Body of pancreas (tissue), 4 donors: ENCODE results near the gene EPHB1. TPM values are rescaled to one million over a fixed set of nuclear protein-coding genes. Genes with fewer than 3 reads are reported as not detected.

Source experiments
- ATAC-seq: fragments of 150-250 bp; one replicate; pipeline ENCODE4 v1.9.1; 2016
- DNase-seq, 4 donors: peaks; one replicate each; pipeline ENCODE4 v3.0.0-alpha.2; 2019
- H3K27ac ChIP-seq, 4 donors: fragments of 200-600 bp; sonication (generic); 1 replicate in 3 of 4; 2 replicates in 1 of 4; pipeline versions ENCODE4 v1.5.1 to v1.6.1; 2016 to 2019; ENCODE audit warnings: mild to moderate bottlenecking in 1 of 4, mixed read lengths in 1 of 4, moderate library complexity in 1 of 4
- H3K27me3 ChIP-seq, 2 donors: fragments of 200-600 bp; sonication (generic); one replicate each; pipeline ENCODE4 v1.6.0; 2016; ENCODE audit warnings: mild to moderate bottlenecking in 1 of 2
- H3K36me3 ChIP-seq, 2 donors: fragments of 200-600 bp; sonication (generic); replicated peaks in 1 of 2; 2 replicates each; pipeline ENCODE4 v1.5.1; 2016; ENCODE audit warnings: low read depth in 2 of 2; ENCODE audit not compliant: insufficient read depth in 1 of 2
- H3K4me1 ChIP-seq: fragments of 200-600 bp; sonication (generic); one replicate; pipeline ENCODE4 v1.6.0; 2016
- H3K4me3 ChIP-seq, 2 donors: fragments of 200-600 bp; sonication (generic); 1 replicate in 1 of 2; 2 replicates in 1 of 2; pipeline ENCODE4 v1.5.1; 2016 to 2019
- H3K9me3 ChIP-seq, 3 donors: fragments of 200-600 bp; sonication (generic); 1 replicate in 2 of 3; 2 replicates in 1 of 3; pipeline ENCODE4 v1.5.1; 2016
- CTCF ChIP-seq, 7 experiments: fragments of 450-650 bp in 4 of 7; fragments of 200-600 bp in 3 of 7; sonication (generic) in 3 of 7; IDR thresholded peaks; one replicate each; pipeline ENCODE4 v1.5.1; 2016 to 2019; ENCODE audit warnings: antibody characterized with exemption in 7 of 7
- POLR2A ChIP-seq, 3 donors: fragments of 450-650 bp; IDR thresholded peaks; one replicate each; pipeline ENCODE4 v1.6.1; 2016; ENCODE audit warnings: antibody characterized with exemption in 3 of 3, mild to moderate bottlenecking in 2 of 3
- WGBS, 2 donors: methylation state at CpG; one replicate each; pipeline ENCODE4 v1.1.5; 2017; 5-methylcytosine and 5-hydroxymethylcytosine counted together
- intact Hi-C: fragments of 100-400 bp; cut with DNase I; formaldehyde crosslinking; loops from one replicate; pipeline ENCODE4 v1.15.1; 2023
- total RNA-seq, 2 donors: library from RNA; depleted of rRNA; stranded (reverse); fragments of >200 nt; gene quantifications; one replicate each; pipeline ENCODE4 v1.1.0, GENCODE V29; 2016

Gene EPHB1
- total RNA-seq, 2 donors from 2014 or later: 1.3 TPM; not detected in 1

DNA sequence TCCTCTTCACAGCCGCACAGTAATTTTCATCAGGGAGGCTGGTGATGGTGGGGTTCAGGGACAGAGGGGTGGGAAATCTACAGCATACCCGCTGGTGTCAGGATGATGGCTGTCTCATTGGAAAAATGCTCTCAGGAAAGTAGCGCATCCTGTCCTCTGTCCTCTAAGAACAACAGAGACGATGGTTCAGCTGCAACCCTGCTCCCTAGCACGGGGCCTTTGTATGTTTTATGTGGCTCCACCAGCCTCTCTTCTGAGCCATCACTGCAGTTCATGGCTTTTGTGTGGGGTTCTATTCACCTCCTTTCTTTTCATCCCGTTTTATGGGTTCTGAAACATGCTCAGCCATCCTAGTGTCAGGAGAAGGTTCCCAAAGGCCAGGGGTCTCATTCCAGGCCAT is 68.9 kb downstream of the EPHB1 start:
- H3K27me3 ChIP-seq: no peaks in the 10 kb centered on the region
- H3K9me3 ChIP-seq: no peaks in the 10 kb centered on the region
- no peak overlapping the region for H3K4me3 ChIP-seq
- H3K27ac ChIP-seq: no peak overlapping the region
- WGBS, 2 donors: 60 to 70% methylated on average over 6 of the region's 6 CpGs
- ATAC-seq (no peak), DNase-seq (no peak)
- TF ChIP-seq CTCF (IDR thresholded peaks at IDR 0.05) (no peak), POLR2A (IDR thresholded peaks at IDR 0.05) (no peak)
- no peaks in the 10 kb centered on the region for H3K36me3 ChIP-seq
- intact Hi-C loops: no loop called here
- no peaks in the 10 kb centered on the region for H3K4me1 ChIP-seq

DNA sequence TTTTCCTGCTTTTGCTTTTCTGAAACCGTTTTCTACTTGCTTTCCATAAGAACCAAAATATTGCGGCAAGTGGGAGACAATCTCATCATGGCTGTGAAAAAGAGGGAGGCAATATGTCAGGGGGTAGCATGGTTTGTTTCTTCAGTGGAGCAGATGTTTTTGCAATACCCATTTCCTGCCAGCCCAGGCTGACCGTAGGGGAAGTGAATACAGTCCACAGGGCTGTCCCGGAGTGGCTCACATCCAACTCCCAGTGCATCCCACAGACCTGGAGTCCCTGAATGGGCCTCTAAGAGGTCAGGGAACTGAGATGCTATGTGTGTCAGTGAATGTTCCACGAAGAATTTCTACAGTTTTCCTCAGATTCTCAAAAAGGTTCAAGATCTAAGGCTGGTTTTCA is 69.6 kb downstream of the EPHB1 start:
- no peaks in the 10 kb centered on the region for H3K4me1 ChIP-seq
- intact Hi-C loops: no loop called here
- H3K27me3 ChIP-seq: no peaks in the 10 kb centered on the region
- ATAC-seq: no peak
- TF ChIP-seq POLR2A (IDR thresholded peaks at IDR 0.05) (no peak), CTCF (IDR thresholded peaks at IDR 0.05) (no peak)
- H3K4me3 ChIP-seq: no peak overlapping the region
- DNase-seq: peak in 1 of 4 donors; percentile 15
- H3K36me3 ChIP-seq: no peaks in the 10 kb centered on the region
- no peaks in the 10 kb centered on the region for H3K9me3 ChIP-seq
- no peak overlapping the region for H3K27ac ChIP-seq
- 45 to 56% methylated on average over 5 of the region's 5 CpGs for WGBS, 2 donors

- intact Hi-C loops: no loop called here
- WGBS, 2 donors: 92 to 100% methylated on average over 1 of the region's 1 CpG
- Histone ChIP-seq H3K36me3 (no peaks in the 10 kb centered on the region), H3K27ac (no peak overlapping the region), H3K27me3 (no peaks in the 10 kb centered on the region), H3K4me3 (no peak overlapping the region), H3K9me3 (no peaks in the 10 kb centered on the region), H3K4me1 (no peaks in the 10 kb centered on the region)
- TF ChIP-seq CTCF (IDR thresholded peaks at IDR 0.05): no peak
- TF ChIP-seq POLR2A (IDR thresholded peaks at IDR 0.05): no peak
- ATAC-seq (no peak), DNase-seq (no peak)
These were observed 72.2 kb downstream of the EPHB1 start for GRCh38 chr3:134867277-134867676.

DNA sequence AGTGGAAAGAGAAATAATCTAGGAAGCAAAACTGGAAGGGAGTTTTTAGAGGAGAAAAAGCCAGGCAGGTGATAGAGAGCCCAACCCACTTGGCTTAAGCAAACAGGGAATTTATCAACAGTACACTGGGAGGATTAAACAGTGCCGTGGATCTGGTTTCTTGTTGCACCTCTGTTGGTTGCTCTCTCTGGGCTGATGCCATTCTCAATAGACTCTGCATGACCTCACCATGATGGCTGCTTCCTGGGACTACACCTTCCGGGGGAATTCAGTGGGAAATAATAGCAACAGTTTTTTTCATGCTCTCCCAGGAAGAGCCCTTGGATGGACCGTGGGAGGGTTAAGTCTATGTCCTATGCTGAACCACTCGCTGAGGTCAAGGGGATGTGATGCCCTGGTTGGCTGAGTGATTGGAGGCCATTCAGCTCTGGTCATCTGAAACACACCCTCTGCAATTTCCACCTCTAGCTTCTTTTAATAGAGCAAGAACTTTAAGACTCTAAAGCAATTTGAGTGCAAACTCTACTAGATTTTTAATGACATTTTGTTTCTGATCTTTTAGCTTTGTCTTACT is 74.2 kb downstream of the EPHB1 start:
- Histone ChIP-seq H3K27me3 (no peaks in the 10 kb centered on the region), H3K27ac (no peak overlapping the region), H3K4me1 (no peaks in the 10 kb centered on the region), H3K36me3 (no peaks in the 10 kb centered on the region), H3K4me3 (no peak overlapping the region), H3K9me3 (no peaks in the 10 kb centered on the region)
- no peak for ATAC-seq
- 62 to 75% methylated on average over 4 of the region's 4 CpGs for WGBS, 2 donors
- TF ChIP-seq POLR2A (IDR thresholded peaks at IDR 0.05) (no peak), CTCF (IDR thresholded peaks at IDR 0.05) (no peak)
- DNase-seq: no peak
- intact Hi-C loops: no loop called here

GRCh38 chr3:134871818-134872217 is 76.8 kb downstream of the EPHB1 start:
- H3K9me3 ChIP-seq: no peaks in the 10 kb centered on the region
- ATAC-seq (no peak), DNase-seq (no peak)
- WGBS, 2 donors: 36 to 60% methylated on average over 1 of the region's 1 CpG
- no peak for TF ChIP-seq CTCF (IDR thresholded peaks at IDR 0.05)
- TF ChIP-seq POLR2A (IDR thresholded peaks at IDR 0.05): no peak
- H3K4me1 ChIP-seq: no peaks in the 10 kb centered on the region
- intact Hi-C loops: no loop called here
- H3K27me3 ChIP-seq: no peaks in the 10 kb centered on the region
- no peaks in the 10 kb centered on the region for H3K36me3 ChIP-seq
- no peak overlapping the region for H3K4me3 ChIP-seq
- no peak overlapping the region for H3K27ac ChIP-seq
